ENCODE measurements around the gene MMD. TPM values are rescaled to one million over a fixed set of nuclear protein-coding genes. Genes with fewer than 3 reads are reported as not detected.
A peak's percentile ranks its signal among the peaks of the same experiment; 100 is the strongest.
"Not testable (repeated sequence)": the region's sequence is repeated elsewhere in the genome, so short reads cannot be mapped to it uniquely, and the experiment has no call there.

MMD gene
- total and polyA plus RNA-seq, 2 experiments from 2014 or later, result 6.0 to 6.6 TPM

GRCh38 chr17:55433629-55434422, 12.2 kb upstream of the MMD start:
- 53% methylated on average over 7 of the region's 7 CpGs for WGBS, 2 experiments (ENCODE audit: low coverage in 1 of 2, low lambda C conversion rate in 2 of 2, missing lambda C conversion rate in 2 of 2)

GRCh38 chr17:55433029-55433628, 11.5 kb upstream of the MMD start:
- Histone ChIP-seq H3K4me1 (ENCODE audit: insufficient read depth) (peaks cover 35% of the 10 kb centered on the region), H3F3A (ENCODE audit: insufficient read depth) (peaks cover 24% of the 10 kb centered on the region), H3K27ac (peak overlapping the region; percentile 33), H3K9me3 (ENCODE audit: low read depth) (no peaks in the 10 kb centered on the region), H3K27me3 (replicated peaks; ENCODE audit: insufficient read depth) (no peaks in the 10 kb centered on the region), H3K36me3 (ENCODE audit: low read depth) (no peaks in the 10 kb centered on the region), H3K79me2 (ENCODE audit: insufficient read depth) (no peaks in the 10 kb centered on the region), H3K9me2 (ENCODE audit: insufficient read depth) (no peaks in the 10 kb centered on the region), H2AFZ (no peak overlapping the region), H4K20me1 (ENCODE audit: insufficient read depth) (no peaks in the 10 kb centered on the region), H3K4me2 (ENCODE audit: unreplicated experiment) (peak overlapping the region; percentile 62), H3K4me3 (no peak overlapping the region), H3K9ac (no peak overlapping the region)
- WGBS, 2 experiments (ENCODE audit: low coverage in 1 of 2, low lambda C conversion rate in 2 of 2, missing lambda C conversion rate in 2 of 2), result 81 to 84% methylated on average over 7 of the region's 7 CpGs
- no peak for TF ChIP-seq EZH2phosphoT487 (IDR thresholded peaks at IDR 0.05; ENCODE audit: insufficient read depth, low read depth)
- no peak for TF ChIP-seq EZH2 (IDR thresholded peaks at IDR 0.05; ENCODE audit: insufficient read depth, poor library complexity, severe bottlenecking)
- DNase-seq, result peak; percentile 42
- in situ Hi-C loops (cut with MboI), result no loop called here

More at GRCh38 chr17:55433629-55434422, 12.2 kb upstream of the MMD start:
- Histone ChIP-seq H3K79me2 (ENCODE audit: insufficient read depth) (no peaks in the 10 kb centered on the region), H3F3A (ENCODE audit: insufficient read depth) (peaks cover 24% of the 10 kb centered on the region), H3K4me2 (ENCODE audit: unreplicated experiment) (peak overlapping the region; percentile 62), H3K9ac (no peak overlapping the region), H3K36me3 (ENCODE audit: low read depth) (no peaks in the 10 kb centered on the region), H3K9me3 (ENCODE audit: low read depth) (no peaks in the 10 kb centered on the region), H3K27ac (peak overlapping the region; percentile 33), H3K4me3 (no peak overlapping the region), H2AFZ (no peak overlapping the region), H3K27me3 (replicated peaks; ENCODE audit: insufficient read depth) (no peaks in the 10 kb centered on the region), H3K4me1 (ENCODE audit: insufficient read depth) (peaks cover 35% of the 10 kb centered on the region), H3K9me2 (ENCODE audit: insufficient read depth) (no peaks in the 10 kb centered on the region), H4K20me1 (ENCODE audit: insufficient read depth) (no peaks in the 10 kb centered on the region)
- in situ Hi-C loops (cut with MboI), result no loop called here
- peak; percentile 93 for DNase-seq
- TF ChIP-seq EZH2 (IDR thresholded peaks at IDR 0.05; ENCODE audit: insufficient read depth, poor library complexity, severe bottlenecking) (no peak), EZH2phosphoT487 (IDR thresholded peaks at IDR 0.05; ENCODE audit: insufficient read depth, low read depth) (no peak)

GRCh38 chr17:55432358-55433028, 10.9 kb upstream of the MMD start:
- peaks cover 35% of the 10 kb centered on the region for H3K4me1 ChIP-seq (ENCODE audit: insufficient read depth)
- no peak overlapping the region for H3K4me2 ChIP-seq (ENCODE audit: unreplicated experiment)
- no peaks in the 10 kb centered on the region for H3K9me2 ChIP-seq (ENCODE audit: insufficient read depth)
- H3K9me3 ChIP-seq (ENCODE audit: low read depth), result no peaks in the 10 kb centered on the region
- H3K36me3 ChIP-seq (ENCODE audit: low read depth), result no peaks in the 10 kb centered on the region
- H3F3A ChIP-seq (ENCODE audit: insufficient read depth), result peaks cover 24% of the 10 kb centered on the region
- H3K27ac ChIP-seq, result no peak overlapping the region
- H4K20me1 ChIP-seq (ENCODE audit: insufficient read depth), result no peaks in the 10 kb centered on the region
- in situ Hi-C loops (cut with MboI), result no loop called here
- no peaks in the 10 kb centered on the region for H3K27me3 ChIP-seq (replicated peaks; ENCODE audit: insufficient read depth)
- H2AFZ ChIP-seq, result no peak overlapping the region
- DNase-seq, result peak; percentile 43
- H3K9ac ChIP-seq, result no peak overlapping the region
- H3K4me3 ChIP-seq, result no peak overlapping the region
- no peak for TF ChIP-seq EZH2 (IDR thresholded peaks at IDR 0.05; ENCODE audit: insufficient read depth, poor library complexity, severe bottlenecking)
- peak; percentile 69; the same call in 1 of the 2 replicates for TF ChIP-seq EZH2phosphoT487 (IDR thresholded peaks at IDR 0.05; ENCODE audit: insufficient read depth, low read depth)
- 80 to 85% methylated on average over 4 of the region's 4 CpGs for WGBS, 2 experiments (ENCODE audit: low coverage in 1 of 2, low lambda C conversion rate in 2 of 2, missing lambda C conversion rate in 2 of 2)
- no peaks in the 10 kb centered on the region for H3K79me2 ChIP-seq (ENCODE audit: insufficient read depth)

- H2AFZ ChIP-seq; H4K20me1 ChIP-seq (ENCODE audit: insufficient read depth); H3K9ac ChIP-seq; H3K4me2 ChIP-seq (ENCODE audit: unreplicated experiment); H3K9me3 ChIP-seq (ENCODE audit: low read depth); H3K79me2 ChIP-seq (ENCODE audit: insufficient read depth); H3K9me2 ChIP-seq (ENCODE audit: insufficient read depth); H3K27ac ChIP-seq; H3K27me3 ChIP-seq (replicated peaks; ENCODE audit: insufficient read depth); H3K36me3 ChIP-seq (ENCODE audit: low read depth); H3K4me3 ChIP-seq; DNase-seq; in situ Hi-C loops (cut with MboI): not testable (repeated sequence)
- Histone ChIP-seq H3F3A (ENCODE audit: insufficient read depth) (peaks cover 30% of the 10 kb centered on the region), H3K4me1 (ENCODE audit: insufficient read depth) (peaks cover 39% of the 10 kb centered on the region)
- 50% methylated on average over 1 of the region's 1 CpG; no CpG with 5 or more reads in 1 of the 2 experiments for WGBS, 2 experiments (ENCODE audit: low coverage in 1 of 2, low lambda C conversion rate in 2 of 2, missing lambda C conversion rate in 2 of 2)
Measured at GRCh38 chr17:55431914-55432313, 10.3 kb upstream of the MMD start.

Data from GM23248 (cell line).